NCI-H2107 treated with DMSO at 0.1 percent for 48 hours (cell line): Measurements from ENCODE around the gene GRHPR.
"Not testable (repeated sequence)": the region's sequence is repeated elsewhere in the genome, so short reads cannot be mapped to it uniquely, and the experiment has no call there.

Experiments used
- DNase-seq: peaks from one replicate; lab custom pipeline; 2025; ENCODE audit not compliant: unreplicated experiment; lab: John Stamatoyannopoulos, UW

The GRHPR gene

GRCh38 chr9:37420271-37421215, 2.0 kb upstream of the GRHPR start:
- no peak for DNase-seq

- DNase-seq: no peak
These were observed 595 bp upstream of the GRHPR start for GRCh38 chr9:37421914-37422288.

GRCh38 chr9:37423508-37423907, 1.0 kb downstream of the GRHPR start:
- DNase-seq: no peak

GRCh38 chr9:37424204-37424685, 1.7 kb downstream of the GRHPR start:
- no peak for DNase-seq

GRCh38 chr9:37424686-37425297, 2.3 kb downstream of the GRHPR start:
- DNase-seq: no peak

- no peak for DNase-seq
These were observed 2.8 kb downstream of the GRHPR start for GRCh38 chr9:37425298-37425752.

GRCh38 chr9:37426431-37426830, 3.9 kb downstream of the GRHPR start:
- not testable (repeated sequence) for DNase-seq

- DNase-seq: no peak
These were observed 4.3 kb downstream of the GRHPR start for GRCh38 chr9:37426846-37427245.

- DNase-seq: no peak
These were observed 5.8 kb downstream of the GRHPR start for GRCh38 chr9:37428345-37428744.

GRCh38 chr9:37429441-37430285, 7.2 kb downstream of the GRHPR start:
- DNase-seq: no peak

- peak; percentile 33 for DNase-seq
These were observed 8.5 kb downstream of the GRHPR start for GRCh38 chr9:37430841-37431597.

- DNase-seq: no peak
These were observed 9.5 kb downstream of the GRHPR start for GRCh38 chr9:37432020-37432419.

GRCh38 chr9:37433867-37434371, 11.4 kb downstream of the GRHPR start:
- DNase-seq: no peak

- DNase-seq: no peak
These were observed 14.0 kb downstream of the GRHPR start for GRCh38 chr9:37436540-37436939.

GRCh38 chr9:37437010-37437409, 14.5 kb downstream of the GRHPR start:
- DNase-seq: no peak

GRCh38 chr9:37437621-37438020, 15.1 kb downstream of the GRHPR start:
- no peak for DNase-seq

- DNase-seq: no peak
These were observed 15.9 kb downstream of the GRHPR start for GRCh38 chr9:37438359-37438758.

- DNase-seq: no peak
These were observed 19.4 kb downstream of the GRHPR start for GRCh38 chr9:37441776-37442370.

- DNase-seq: no peak
These were observed 20.1 kb downstream of the GRHPR start for GRCh38 chr9:37442556-37442955.

GRCh38 chr9:37443566-37443965, 21.1 kb downstream of the GRHPR start:
- DNase-seq: no peak
